ENCODE measurements around the gene NOD2.

Gene NOD2

DNA sequence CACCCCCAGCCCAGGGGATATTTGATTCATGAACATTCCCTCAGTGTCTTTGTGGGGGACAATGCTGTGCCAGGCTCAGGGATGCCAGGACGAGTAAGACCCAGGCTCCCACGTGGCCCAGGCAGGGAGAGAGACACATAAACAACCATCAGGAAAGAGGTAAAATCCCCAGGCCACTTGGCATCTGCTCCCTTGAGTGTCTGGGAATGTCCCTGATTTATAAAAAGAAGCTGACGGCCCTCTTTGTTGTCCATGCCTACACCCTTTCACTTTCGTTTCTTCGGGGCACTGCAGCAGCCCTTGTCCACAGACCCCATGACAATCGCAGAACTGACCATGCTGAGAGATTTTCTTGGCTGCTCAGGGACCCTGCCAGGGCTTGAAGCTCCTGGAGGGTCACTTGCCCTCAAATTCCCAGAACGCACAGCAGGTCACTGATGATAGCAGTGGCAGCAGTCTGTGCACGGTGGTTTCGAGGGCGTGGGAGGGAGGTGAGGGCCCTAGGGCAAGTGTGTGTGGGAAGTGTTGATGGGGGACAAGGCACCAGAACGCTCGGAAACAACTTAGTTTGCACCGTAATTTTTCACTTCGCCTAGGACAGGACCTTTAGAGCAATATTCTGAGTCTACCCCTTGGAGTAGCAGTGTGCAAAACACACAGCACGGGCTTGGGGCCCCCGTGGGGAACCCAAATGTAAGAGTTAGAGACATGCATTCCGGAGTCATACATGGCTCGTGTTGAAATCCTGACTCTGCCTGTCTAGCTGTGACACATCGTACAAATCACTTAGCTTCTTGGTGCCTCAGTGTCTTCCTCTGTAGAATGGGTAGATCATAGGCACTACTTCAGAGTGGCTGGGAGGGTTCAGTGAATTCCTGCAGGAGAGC lies 4.7 kb downstream of the NOD2 start:
- TF ChIP-seq, protein P1, sequence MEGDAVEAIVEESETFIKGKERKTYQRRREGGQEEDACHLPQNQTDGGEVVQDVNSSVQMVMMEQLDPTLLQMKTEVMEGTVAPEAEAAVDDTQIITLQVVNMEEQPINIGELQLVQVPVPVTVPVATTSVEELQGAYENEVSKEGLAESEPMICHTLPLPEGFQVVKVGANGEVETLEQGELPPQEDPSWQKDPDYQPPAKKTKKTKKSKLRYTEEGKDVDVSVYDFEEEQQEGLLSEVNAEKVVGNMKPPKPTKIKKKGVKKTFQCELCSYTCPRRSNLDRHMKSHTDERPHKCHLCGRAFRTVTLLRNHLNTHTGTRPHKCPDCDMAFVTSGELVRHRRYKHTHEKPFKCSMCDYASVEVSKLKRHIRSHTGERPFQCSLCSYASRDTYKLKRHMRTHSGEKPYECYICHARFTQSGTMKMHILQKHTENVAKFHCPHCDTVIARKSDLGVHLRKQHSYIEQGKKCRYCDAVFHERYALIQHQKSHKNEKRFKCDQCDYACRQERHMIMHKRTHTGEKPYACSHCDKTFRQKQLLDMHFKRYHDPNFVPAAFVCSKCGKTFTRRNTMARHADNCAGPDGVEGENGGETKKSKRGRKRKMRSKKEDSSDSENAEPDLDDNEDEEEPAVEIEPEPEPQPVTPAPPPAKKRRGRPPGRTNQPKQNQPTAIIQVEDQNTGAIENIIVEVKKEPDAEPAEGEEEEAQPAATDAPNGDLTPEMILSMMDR (conservative IDR thresholded peaks at IDR 0.05; ENCODE audit: control insufficient read depth, insufficient read depth, low read depth, low read length): no peak
- H3K4me3 ChIP-seq (ENCODE audit: control insufficient read depth, low read depth, low read length): peak overlapping the region; percentile 9
- DNase-seq (ENCODE audit: low read depth): peak; percentile 38

- TF ChIP-seq, protein P1 (conservative IDR thresholded peaks at IDR 0.05; ENCODE audit: control insufficient read depth, insufficient read depth, low read depth, low read length): no peak
- peak; percentile 71 for DNase-seq (ENCODE audit: low read depth)
- H3K4me3 ChIP-seq (ENCODE audit: control insufficient read depth, low read depth, low read length): no peak overlapping the region
These were observed 6.1 kb downstream of the NOD2 start for GRCh38 chr16:50699326-50700159.

DNA sequence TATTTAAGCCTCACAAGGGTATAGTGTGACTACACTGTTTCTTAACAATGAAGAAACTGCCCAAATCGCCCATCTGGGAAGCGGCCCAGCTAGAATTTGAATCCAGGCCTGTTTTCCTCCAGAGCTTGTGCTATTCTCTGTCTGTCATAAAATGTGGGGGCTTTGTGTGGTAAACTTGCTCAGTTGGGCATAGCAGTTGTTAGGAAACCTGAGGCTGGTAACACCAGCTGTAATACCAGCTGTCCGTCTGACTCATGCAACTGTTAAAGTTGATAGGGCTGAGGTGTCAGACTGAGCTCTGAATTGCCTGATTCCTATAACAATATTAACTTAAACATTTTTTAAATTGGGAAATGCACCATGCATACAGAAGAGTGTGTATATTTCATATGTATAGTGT lies 9.3 kb downstream of the NOD2 start:
- no peak for DNase-seq (ENCODE audit: low read depth)
- H3K4me3 ChIP-seq (ENCODE audit: control insufficient read depth, low read depth, low read length): no peak overlapping the region
- TF ChIP-seq, protein P1 (conservative IDR thresholded peaks at IDR 0.05; ENCODE audit: control insufficient read depth, insufficient read depth, low read depth, low read length): no peak

DNA sequence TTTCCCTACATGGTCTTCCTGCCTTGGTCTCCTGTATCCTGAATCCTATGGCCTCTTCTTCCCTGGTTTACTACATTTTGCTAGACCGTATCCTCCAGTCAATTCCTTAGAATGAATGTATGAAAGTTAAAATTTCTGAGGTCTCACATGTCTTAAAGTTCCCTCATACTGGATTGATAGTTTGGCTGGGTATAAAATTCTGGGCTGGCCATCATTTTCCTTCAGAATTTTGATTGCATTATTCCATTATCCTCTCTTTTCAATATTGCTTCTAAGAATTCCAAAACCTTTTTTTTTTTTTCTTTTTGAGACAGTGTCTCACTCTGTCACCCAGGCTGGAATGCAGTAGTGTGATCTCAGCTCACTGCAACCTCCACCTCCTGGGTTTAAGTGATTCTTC lies 10.8 kb downstream of the NOD2 start:
- DNase-seq (ENCODE audit: low read depth): no peak
- no peak overlapping the region for H3K4me3 ChIP-seq (ENCODE audit: control insufficient read depth, low read depth, low read length)
- TF ChIP-seq, protein P1 (conservative IDR thresholded peaks at IDR 0.05; ENCODE audit: control insufficient read depth, insufficient read depth, low read depth, low read length): no peak

- H3K4me3 ChIP-seq (ENCODE audit: control insufficient read depth, low read depth, low read length): no peak overlapping the region
- no peak for DNase-seq (ENCODE audit: low read depth)
- TF ChIP-seq, protein P1 (conservative IDR thresholded peaks at IDR 0.05; ENCODE audit: control insufficient read depth, insufficient read depth, low read depth, low read length): no peak
These were observed 12.2 kb downstream of the NOD2 start for GRCh38 chr16:50705436-50706110.

GRCh38 chr16:50706250-50706649 lies 12.8 kb downstream of the NOD2 start:
- TF ChIP-seq, protein P1 (conservative IDR thresholded peaks at IDR 0.05; ENCODE audit: control insufficient read depth, insufficient read depth, low read depth, low read length): no peak
- DNase-seq (ENCODE audit: low read depth): no peak
- H3K4me3 ChIP-seq (ENCODE audit: control insufficient read depth, low read depth, low read length): no peak overlapping the region
